ENCODE results near the gene COP1. TPM values are rescaled to one million over a fixed set of nuclear protein-coding genes. Genes with fewer than 3 reads are reported as not detected.

Gene COP1
- total RNA-seq, 1 experiment from 2014 or later, result 36.0 TPM

DNA sequence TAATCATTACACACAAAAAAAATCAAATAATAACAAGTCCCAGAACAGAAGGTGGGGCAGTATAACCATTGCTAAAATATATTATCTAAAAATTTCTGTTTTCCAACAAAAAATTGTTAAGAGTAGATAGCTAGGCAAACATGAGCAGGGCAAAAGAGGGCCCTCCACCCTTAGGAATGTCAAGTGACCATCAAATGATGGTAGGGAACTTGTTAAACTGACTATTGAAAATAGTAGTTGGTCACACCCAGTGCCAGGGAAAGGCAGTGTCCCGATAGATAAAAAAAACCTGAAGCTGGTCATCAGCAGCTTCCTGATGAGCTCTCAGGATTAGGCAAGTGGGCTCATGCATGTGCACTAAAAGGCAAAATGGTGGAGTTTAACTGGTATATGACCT is 18.4 kb upstream of the COP1 start (continued):
- TF ChIP-seq, protein P1, sequence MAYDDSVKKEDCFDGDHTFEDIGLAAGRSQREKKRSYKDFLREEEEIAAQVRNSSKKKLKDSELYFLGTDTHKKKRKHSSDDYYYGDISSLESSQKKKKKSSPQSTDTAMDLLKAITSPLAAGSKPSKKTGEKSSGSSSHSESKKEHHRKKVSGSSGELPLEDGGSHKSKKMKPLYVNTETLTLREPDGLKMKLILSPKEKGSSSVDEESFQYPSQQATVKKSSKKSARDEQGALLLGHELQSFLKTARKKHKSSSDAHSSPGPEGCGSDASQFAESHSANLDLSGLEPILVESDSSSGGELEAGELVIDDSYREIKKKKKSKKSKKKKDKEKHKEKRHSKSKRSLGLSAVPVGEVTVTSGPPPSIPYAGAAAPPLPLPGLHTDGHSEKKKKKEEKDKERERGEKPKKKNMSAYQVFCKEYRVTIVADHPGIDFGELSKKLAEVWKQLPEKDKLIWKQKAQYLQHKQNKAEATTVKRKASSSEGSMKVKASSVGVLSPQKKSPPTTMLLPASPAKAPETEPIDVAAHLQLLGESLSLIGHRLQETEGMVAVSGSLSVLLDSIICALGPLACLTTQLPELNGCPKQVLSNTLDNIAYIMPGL (CRISPR knock-in tag; IDR thresholded peaks at IDR 0.05), result no peak
- TF ChIP-seq KAT7 (CRISPR knock-in tag; IDR thresholded peaks at IDR 0.05; ENCODE audit: borderline replicate concordance), result no peak
- TF ChIP-seq ZNF121 (CRISPR knock-in tag; IDR thresholded peaks at IDR 0.05), result no peak
- no peak for TF ChIP-seq ZNF138 (CRISPR knock-in tag; conservative IDR thresholded peaks at IDR 0.05)

GRCh38 chr1:176222196-176222595 is 15.1 kb upstream of the COP1 start:
- ATAC-seq (no peak), DNase-seq (ENCODE audit: low spot score) (no peak)
- H3K36me3 Mint-ChIP-seq, result no peaks in the 10 kb centered on the region
- no peak overlapping the region for H3K27ac Mint-ChIP-seq
- CTCF ChIA-PET, result no interaction called here
- H3K9me3 Mint-ChIP-seq, result peaks cover 3% of the 10 kb centered on the region; the same call in 1 of the 2 replicates
- POLR2A ChIA-PET, result no interaction called here
- no peak overlapping the region for H3K4me3 Mint-ChIP-seq
- TF ChIP-seq FOXP1 (CRISPR knock-in tag; IDR thresholded peaks at IDR 0.05; ENCODE audit: borderline replicate concordance) (no peak), FOXK1 (CRISPR knock-in tag; IDR thresholded peaks at IDR 0.05) (no peak), FOXJ3 (CRISPR knock-in tag; IDR thresholded peaks at IDR 0.05; ENCODE audit: borderline replicate concordance) (no peak), SOX15 (CRISPR knock-in tag; IDR thresholded peaks at IDR 0.05) (no peak), RELA (CRISPR knock-in tag; IDR thresholded peaks at IDR 0.05; ENCODE audit: borderline replicate concordance) (no peak), OVOL2 (CRISPR knock-in tag; IDR thresholded peaks at IDR 0.05; ENCODE audit: borderline replicate concordance) (no peak), FOXP4 (CRISPR knock-in tag; IDR thresholded peaks at IDR 0.05) (no peak), ZNF532 (CRISPR knock-in tag; IDR thresholded peaks at IDR 0.05; ENCODE audit: borderline replicate concordance) (no peak), ZNF425 (CRISPR knock-in tag; conservative IDR thresholded peaks at IDR 0.05) (no peak), ZNF671 (CRISPR knock-in tag; IDR thresholded peaks at IDR 0.05) (no peak), KAT7 (CRISPR knock-in tag; IDR thresholded peaks at IDR 0.05; ENCODE audit: borderline replicate concordance) (no peak)
- H3K27me3 Mint-ChIP-seq (ENCODE audit: low read depth), result no peaks in the 10 kb centered on the region
- peaks cover 24% of the 10 kb centered on the region for H3K4me1 Mint-ChIP-seq
